VCaP (cell line): ENCODE results near the gene R3HCC1L.

Source experiments
- H3K27ac ChIP-seq: fragments of 450-650 bp; 2 replicates; pipeline ENCODE4 v1.5.1; 2017
- CTCF ChIP-seq: fragments of 450-650 bp; conservative IDR thresholded peaks from 2 replicates; pipeline ENCODE4 v1.5.1; 2017; ENCODE audit warnings: mild to moderate bottlenecking, moderate library complexity

R3HCC1L gene

GRCh38 chr10:98209441-98209840, 75.0 kb downstream of the R3HCC1L start:
- H3K27ac ChIP-seq: no peak overlapping the region
- TF ChIP-seq CTCF: no peak

- H3K27ac ChIP-seq: no peak overlapping the region
- no peak for TF ChIP-seq CTCF
Observed at GRCh38 chr10:98212196-98212595, 77.7 kb downstream of the R3HCC1L start.

DNA sequence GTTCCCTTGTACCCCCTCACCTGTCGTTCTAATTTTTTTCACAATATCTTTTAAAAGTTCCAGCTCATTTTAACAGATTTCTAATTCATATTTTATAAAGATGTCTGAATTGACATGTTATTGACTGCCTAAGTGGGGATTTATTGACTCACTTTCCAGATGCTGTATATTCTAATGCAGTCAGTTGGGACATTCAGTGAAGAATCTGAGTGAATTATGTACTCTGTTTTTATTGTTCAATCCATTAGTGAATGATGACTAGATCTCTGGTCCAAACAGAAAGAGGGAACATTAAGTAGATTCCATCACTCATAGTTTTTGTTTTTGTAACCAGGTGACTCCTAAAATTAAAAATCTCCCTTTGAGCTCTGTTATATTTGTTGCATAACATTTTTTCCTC, 79.3 kb downstream of the R3HCC1L start:
- TF ChIP-seq CTCF: no peak
- no peak overlapping the region for H3K27ac ChIP-seq

DNA sequence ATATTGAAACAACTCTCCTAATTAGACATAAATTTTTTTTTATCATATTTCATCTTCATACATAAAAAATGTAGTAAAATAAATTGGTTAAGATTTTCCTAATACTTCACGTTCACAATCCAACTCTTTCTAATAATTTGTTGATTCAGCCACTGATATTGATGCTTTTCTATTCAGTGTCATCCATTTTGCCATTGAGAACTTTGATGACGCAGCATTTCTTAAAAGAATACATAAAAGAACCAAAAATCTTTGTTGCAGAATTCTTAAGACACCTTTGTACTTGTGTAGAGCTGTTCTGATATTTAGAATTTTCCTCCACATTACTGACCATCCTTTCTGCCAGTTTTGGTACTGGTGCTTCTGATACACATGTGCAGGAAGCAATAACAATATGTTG, 80.9 kb downstream of the R3HCC1L start:
- no peak for TF ChIP-seq CTCF

GRCh38 chr10:98217801-98218200, 83.3 kb downstream of the R3HCC1L start:
- H3K27ac ChIP-seq: no peak overlapping the region
- no peak for TF ChIP-seq CTCF

More for the DNA sequence above, 80.9 kb downstream of the R3HCC1L start:
- no peak overlapping the region for H3K27ac ChIP-seq

GRCh38 chr10:98223874-98224273, 89.4 kb downstream of the R3HCC1L start:
- TF ChIP-seq CTCF: no peak
- H3K27ac ChIP-seq: no peak overlapping the region

DNA sequence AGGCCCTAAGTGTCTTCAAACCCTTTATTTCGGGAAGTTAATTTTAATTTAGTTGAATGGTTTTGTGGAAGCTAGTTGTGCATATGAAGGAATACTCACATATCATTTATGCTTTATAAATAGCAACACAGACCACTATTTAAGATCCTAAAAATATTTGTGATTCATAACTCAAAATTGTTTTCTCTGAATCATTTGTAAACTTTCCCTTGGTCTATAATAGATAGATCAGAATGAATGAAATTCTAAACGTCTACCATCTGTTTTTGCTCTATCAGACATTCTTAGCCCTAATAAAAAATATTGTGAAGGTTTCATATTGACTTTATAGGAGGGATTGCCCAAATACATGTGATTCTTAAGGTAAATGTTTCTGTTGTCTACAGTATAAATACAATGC, 90.1 kb downstream of the R3HCC1L start:
- TF ChIP-seq CTCF: no peak
- H3K27ac ChIP-seq: no peak overlapping the region

DNA sequence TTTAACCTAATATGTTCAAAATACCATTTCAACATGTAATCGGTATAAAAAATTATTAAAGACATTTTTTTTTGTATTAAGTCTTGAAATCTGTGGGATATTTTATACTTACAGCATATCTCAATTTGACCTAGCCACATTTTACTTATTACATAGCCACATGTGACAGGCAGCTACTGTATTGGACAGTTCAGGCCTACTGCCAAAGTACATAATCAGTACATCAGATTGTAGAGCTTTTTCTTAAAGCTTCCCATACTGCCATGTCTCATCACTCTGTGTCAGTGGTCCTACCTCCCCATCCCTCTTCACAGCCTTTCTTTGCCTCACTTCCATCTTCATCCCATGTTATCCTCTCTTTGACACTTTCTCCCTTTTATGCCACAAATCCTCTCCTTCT, 90.5 kb downstream of the R3HCC1L start:
- no peak for TF ChIP-seq CTCF
- H3K27ac ChIP-seq: no peak overlapping the region
